Common myeloid progenitor, CD34-positive (primary cell): ENCODE measurements around the gene GPRIN2.
"Not testable (repeated sequence)": the region's sequence is repeated elsewhere in the genome, so short reads cannot be mapped to it uniquely, and the experiment has no call there.

ENCODE experiments used
- CTCF ChIA-PET: fragments of 350-600 bp; sonication (Branson Sonifier 250); formaldehyde crosslinking; loops from one replicate; lab custom pipeline; 2021; ENCODE audit warnings: antibody characterized with exemption; lab: Charles Lee
- POLR2A ChIA-PET: fragments of 350-600 bp; sonication (Branson Sonifier 250); formaldehyde crosslinking; loops from one replicate; lab custom pipeline; 2021; ENCODE audit warnings: antibody characterized with exemption; lab: Charles Lee
- DNase-seq, 3 donors: peaks; one replicate each; pipeline versions ENCODE4 v3.0.0 to v3.0.0-alpha.2; 2013
- H3K27ac ChIP-seq, 2 experiments: 1 replicate in 1 of 2; 2 replicates in 1 of 2; pipeline ENCODE4 v1.7.0; 2013; ENCODE audit warnings: inconsistent platforms in 2 of 2, low read length in 2 of 2, mild to moderate bottlenecking in 2 of 2, low read depth in 1 of 2, moderate library complexity in 1 of 2; ENCODE audit not compliant: severe bottlenecking in 2 of 2, insufficient read depth in 1 of 2, poor library complexity in 1 of 2
- H3K27me3 ChIP-seq, 5 experiments: replicated peaks in 2 of 5; 1 replicate in 3 of 5; 2 replicates in 2 of 5; pipeline versions ENCODE4 v1.6.1 to v1.7.0; 2013; ENCODE audit warnings: low read length in 4 of 5, mild to moderate bottlenecking in 2 of 5, moderate library complexity in 2 of 5, inconsistent platforms in 1 of 5; ENCODE audit not compliant: insufficient read depth in 5 of 5, control insufficient read depth in 4 of 5
- H3K36me3 ChIP-seq, 4 experiments: 1 replicate in 2 of 4; 2 replicates in 2 of 4; pipeline versions ENCODE4 v1.6.1 to v1.7.0; 2013; ENCODE audit warnings: low read length in 3 of 4, control low read depth in 1 of 4, mild to moderate bottlenecking in 1 of 4; ENCODE audit not compliant: control insufficient read depth in 4 of 4, insufficient read depth in 4 of 4
- H3K4me1 ChIP-seq, 4 experiments: 1 replicate in 3 of 4; 2 replicates in 1 of 4; pipeline versions ENCODE4 v1.6.1 to v1.7.1; 2013; ENCODE audit warnings: low read length in 3 of 4, mild to moderate bottlenecking in 3 of 4, control low read depth in 1 of 4, inconsistent platforms in 1 of 4, moderate library complexity in 1 of 4; ENCODE audit not compliant: control insufficient read depth in 4 of 4, insufficient read depth in 4 of 4; ENCODE audit errors: control extremely low read depth in 1 of 4
- H3K4me3 ChIP-seq, 7 experiments: 1 replicate in 4 of 7; 2 replicates in 3 of 7; pipeline versions ENCODE4 v1.5.1 to v1.7.0; 2013; ENCODE audit warnings: mild to moderate bottlenecking in 7 of 7, low read length in 6 of 7, moderate library complexity in 6 of 7, inconsistent platforms in 2 of 7, low read depth in 2 of 7, control low read depth in 1 of 7; ENCODE audit not compliant: insufficient read depth in 4 of 7, control insufficient read depth in 1 of 7; ENCODE audit errors: extremely low read depth in 1 of 7
- H3K9me3 ChIP-seq, 5 experiments: 1 replicate in 4 of 5; 2 replicates in 1 of 5; pipeline versions ENCODE4 v1.6.1 to v1.7.1; 2013; ENCODE audit warnings: low read length in 4 of 5, mild to moderate bottlenecking in 2 of 5, inconsistent platforms in 1 of 5, low read depth in 1 of 5, moderate library complexity in 1 of 5; ENCODE audit not compliant: control insufficient read depth in 4 of 5, insufficient read depth in 2 of 5; ENCODE audit errors: control extremely low read depth in 1 of 5
- WGBS: methylation state at CpG from one replicate; pipeline ENCODE4 v1.1.5; 2013; ENCODE audit not compliant: insufficient coverage; 5-methylcytosine and 5-hydroxymethylcytosine counted together

The GPRIN2 gene

GRCh38 chr10:46534828-46535524, 21.5 kb downstream of the GPRIN2 start:
- peaks cover 0 to 33% (median 14%) of the 10 kb centered on the region in 5 experiments for H3K27me3 ChIP-seq
- no peak overlapping the region for H3K4me3 ChIP-seq
- no peaks in the 10 kb centered on the region for H3K36me3 ChIP-seq
- WGBS = 90% methylated on average over 6 of the region's 6 CpGs
- ChIA-PET CTCF (interaction anchor here (0.9 to 1.7 kb wide), 2 partner anchors 10 to 18 kb away, joined by 3 to 5 read pairs; no protein-coding TSS in a partner anchor), POLR2A (no interaction called here)
- no peaks in the 10 kb centered on the region for H3K9me3 ChIP-seq
- H3K4me1 ChIP-seq = no peaks in the 10 kb centered on the region
- no peak overlapping the region for H3K27ac ChIP-seq
- DNase-seq = no peak

GRCh38 chr10:46532256-46532655, 24.2 kb downstream of the GPRIN2 start:
- CTCF ChIA-PET = interaction anchor here (2.1 kb wide), 1 partner anchor 13 kb away, joined by 15 read pairs; no protein-coding TSS in a partner anchor
- H3K9me3 ChIP-seq, H3K27ac ChIP-seq, DNase-seq, H3K4me3 ChIP-seq, POLR2A ChIA-PET, H3K4me1 ChIP-seq, H3K36me3 ChIP-seq: not testable (repeated sequence)
- WGBS = no CpG with 5 or more reads among the region's 1 CpG
- peaks cover 0 to 14% (median 5%) of the 10 kb centered on the region in 5 experiments for H3K27me3 ChIP-seq

GRCh38 chr10:46530249-46531186, 25.9 kb downstream of the GPRIN2 start:
- peak in 1 of 3 donors; percentile 37 for DNase-seq
- Histone ChIP-seq H3K27me3 (peaks cover 0 to 2% (median 0%) of the 10 kb centered on the region in 5 experiments), H3K27ac (no peak overlapping the region), H3K9me3 (no peaks in the 10 kb centered on the region), H3K4me3 (no peak overlapping the region), H3K4me1 (no peaks in the 10 kb centered on the region), H3K36me3 (no peaks in the 10 kb centered on the region)
- ChIA-PET POLR2A (no interaction called here), CTCF (interaction anchor here (1.4 to 2.1 kb wide), 2 partner anchors 10 to 15 kb away, joined by 7 to 15 read pairs; no protein-coding TSS in a partner anchor)
- 96% methylated on average over 18 of the region's 18 CpGs for WGBS

GRCh38 chr10:46529742-46530141, 26.7 kb downstream of the GPRIN2 start:
- H3K27ac ChIP-seq, H3K27me3 ChIP-seq, H3K9me3 ChIP-seq, CTCF ChIA-PET, H3K36me3 ChIP-seq, POLR2A ChIA-PET, H3K4me3 ChIP-seq, DNase-seq, H3K4me1 ChIP-seq: not testable (repeated sequence)
- WGBS = 89% methylated on average over 7 of the region's 7 CpGs

- ChIA-PET POLR2A (no interaction called here), CTCF (interaction anchor here (1.4 kb wide), 1 partner anchor 11 kb away, joined by 5 read pairs; no protein-coding TSS in a partner anchor)
- no peaks in the 10 kb centered on the region for H3K27me3 ChIP-seq
- WGBS = 96% methylated on average over 7 of the region's 9 CpGs
- H3K36me3 ChIP-seq = no peaks in the 10 kb centered on the region
- H3K27ac ChIP-seq = no peak overlapping the region
- DNase-seq = no peak
- H3K4me1 ChIP-seq = no peaks in the 10 kb centered on the region
- no peak overlapping the region for H3K4me3 ChIP-seq
- H3K9me3 ChIP-seq = no peaks in the 10 kb centered on the region
These were observed 27.5 kb downstream of the GPRIN2 start for GRCh38 chr10:46528675-46529615.

GRCh38 chr10:46528171-46528671, 28.2 kb downstream of the GPRIN2 start:
- Histone ChIP-seq H3K27ac (no peak overlapping the region), H3K36me3 (no peaks in the 10 kb centered on the region), H3K4me1 (no peaks in the 10 kb centered on the region), H3K27me3 (no peaks in the 10 kb centered on the region), H3K9me3 (no peaks in the 10 kb centered on the region), H3K4me3 (no peak overlapping the region)
- DNase-seq = no peak
- ChIA-PET POLR2A (no interaction called here), CTCF (interaction anchor here (1.2 to 1.4 kb wide), 2 partner anchors 12 to 19 kb away, joined by 4 to 5 read pairs; no protein-coding TSS in a partner anchor)
- WGBS = 97% methylated on average over 9 of the region's 9 CpGs
